Measurements from ENCODE around the gene JSRP1.

DNA sequence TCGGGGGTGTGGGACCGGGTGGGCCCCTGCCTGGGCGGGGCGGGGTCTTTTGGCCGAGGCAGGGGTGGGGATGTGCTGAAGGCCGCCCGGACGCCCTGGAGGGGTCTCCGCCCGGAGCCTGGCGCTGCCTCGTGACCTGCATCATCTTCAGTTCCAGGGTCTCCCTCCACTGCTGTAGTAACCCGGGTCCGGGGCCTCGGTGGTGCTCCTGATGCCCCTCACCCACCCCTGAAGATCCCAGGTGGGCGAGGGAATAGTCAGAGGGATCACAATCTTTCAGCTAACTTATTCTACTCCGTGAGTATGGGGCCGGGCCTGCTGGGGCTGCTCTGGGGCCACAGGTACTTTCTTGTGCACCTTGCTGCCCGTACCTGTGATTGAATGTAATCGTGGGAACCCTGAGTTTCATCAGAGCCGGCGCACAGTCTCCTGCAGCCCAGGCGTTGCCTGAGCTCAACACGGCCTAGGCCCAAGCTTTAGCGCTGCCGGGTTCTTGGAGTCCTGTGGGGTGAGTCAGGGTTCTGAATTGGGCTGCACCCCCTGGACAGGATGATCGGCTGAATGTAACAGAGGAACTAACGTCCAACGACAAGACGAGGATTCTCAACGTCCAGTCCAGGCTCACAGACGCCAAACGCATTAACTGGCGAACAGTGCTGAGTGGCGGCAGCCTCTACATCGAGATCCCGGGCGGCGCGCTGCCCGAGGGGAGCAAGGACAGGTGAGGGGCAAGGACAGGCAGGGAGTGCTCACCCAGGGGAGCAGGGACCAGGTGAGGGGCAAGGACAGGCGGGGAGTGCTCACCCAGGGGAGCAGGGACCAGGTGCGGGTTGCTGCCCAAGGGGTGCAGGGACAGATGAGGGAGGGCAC is 15.3 kb upstream of the JSRP1 start:
- TF ChIP-seq, protein P1, sequence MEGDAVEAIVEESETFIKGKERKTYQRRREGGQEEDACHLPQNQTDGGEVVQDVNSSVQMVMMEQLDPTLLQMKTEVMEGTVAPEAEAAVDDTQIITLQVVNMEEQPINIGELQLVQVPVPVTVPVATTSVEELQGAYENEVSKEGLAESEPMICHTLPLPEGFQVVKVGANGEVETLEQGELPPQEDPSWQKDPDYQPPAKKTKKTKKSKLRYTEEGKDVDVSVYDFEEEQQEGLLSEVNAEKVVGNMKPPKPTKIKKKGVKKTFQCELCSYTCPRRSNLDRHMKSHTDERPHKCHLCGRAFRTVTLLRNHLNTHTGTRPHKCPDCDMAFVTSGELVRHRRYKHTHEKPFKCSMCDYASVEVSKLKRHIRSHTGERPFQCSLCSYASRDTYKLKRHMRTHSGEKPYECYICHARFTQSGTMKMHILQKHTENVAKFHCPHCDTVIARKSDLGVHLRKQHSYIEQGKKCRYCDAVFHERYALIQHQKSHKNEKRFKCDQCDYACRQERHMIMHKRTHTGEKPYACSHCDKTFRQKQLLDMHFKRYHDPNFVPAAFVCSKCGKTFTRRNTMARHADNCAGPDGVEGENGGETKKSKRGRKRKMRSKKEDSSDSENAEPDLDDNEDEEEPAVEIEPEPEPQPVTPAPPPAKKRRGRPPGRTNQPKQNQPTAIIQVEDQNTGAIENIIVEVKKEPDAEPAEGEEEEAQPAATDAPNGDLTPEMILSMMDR (IDR thresholded peaks at IDR 0.05; ENCODE audit: low read length), result no peak
- no peak for TF ChIP-seq EZH2 (IDR thresholded peaks at IDR 0.05; ENCODE audit: borderline replicate concordance, low read length)

Measured in OCI-LY1 (cell line).